Panc1 (cell line): ENCODE data around the gene AANAT. TPM values are rescaled to one million over a fixed set of nuclear protein-coding genes. Genes with fewer than 3 reads are reported as not detected.

Experiments
- ATAC-seq: fragments of 200-7000 bp; cut with Tn5 transposase; 2 replicates; pipeline ENCODE4 v1.9.1; 2020; ENCODE audit warnings: mild to moderate bottlenecking, moderate library complexity
- BruUV-seq: library from RNA; stranded (reverse); fragments of 400-500 nt; replicated peaks from 2 replicates; lab custom pipeline; 2021; lab: Mats Ljungman, UMichigan
- CTCF ChIA-PET: fragments of 300-600 bp; sonication (Branson Sonifier 250); formaldehyde crosslinking; loops from one replicate; lab custom pipeline; 2022; ENCODE audit warnings: antibody characterized with exemption; lab: Charles Lee
- POLR2A ChIA-PET: fragments of 300-600 bp; sonication (Branson Sonifier 250); formaldehyde crosslinking; loops from one replicate; lab custom pipeline; 2022; ENCODE audit warnings: antibody characterized with exemption; lab: Charles Lee
- DNase-seq: peaks from one replicate; pipeline ENCODE4 v3.0.0-alpha.2; 2010; ENCODE audit warnings: low read depth, low spot score
- H3K27ac ChIP-seq: 2 replicates; pipeline ENCODE4 v1.5.1; 2011; ENCODE audit warnings: mild to moderate bottlenecking, low read length, inconsistent platforms
- H3K27me3 ChIP-seq: fragments of 200-500 bp; sonication (Bioruptor generic); 2 replicates; pipeline ENCODE4 v1.6.0; 2014; ENCODE audit warnings: low read length, inconsistent platforms; ENCODE audit not compliant: control insufficient read depth, insufficient read depth
- H3K36me3 ChIP-seq: fragments of 200-500 bp; sonication (Bioruptor generic); 2 replicates; pipeline ENCODE4 v1.5.1; 2014; ENCODE audit warnings: inconsistent platforms, mild to moderate bottlenecking, low read length, moderate library complexity; ENCODE audit not compliant: control insufficient read depth, insufficient read depth
- H3K4me1 ChIP-seq: 2 replicates; pipeline ENCODE4 v1.5.1; 2011; ENCODE audit warnings: inconsistent platforms, mild to moderate bottlenecking, low read length, moderate library complexity; ENCODE audit not compliant: control insufficient read depth, insufficient read depth
- H3K4me3 ChIP-seq, 2 experiments: 2 replicates each; pipeline ENCODE4 v1.5.1; 2011 to 2012; ENCODE audit warnings: low read depth in 2 of 2, low read length in 2 of 2, mild to moderate bottlenecking in 2 of 2, inconsistent platforms in 1 of 2, moderate library complexity in 1 of 2
- H3K9me3 ChIP-seq: fragments of 200-500 bp; sonication (Bioruptor generic); 2 replicates; pipeline ENCODE4 v1.5.1; 2014; ENCODE audit warnings: low read depth, mild to moderate bottlenecking, inconsistent platforms, low read length, moderate library complexity; ENCODE audit not compliant: control insufficient read depth, insufficient read depth
- POLR2AphosphoS5 ChIP-seq: IDR thresholded peaks from 2 replicates; pipeline ENCODE4 v1.6.1; 2012; ENCODE audit warnings: mild to moderate bottlenecking, low read depth, low read length, moderate library complexity
- SIN3A ChIP-seq: IDR thresholded peaks from 2 replicates; pipeline ENCODE4 v1.6.1; 2012; ENCODE audit warnings: low read depth, mild to moderate bottlenecking, low read length, moderate library complexity, borderline replicate concordance; ENCODE audit not compliant: insufficient read depth
- TCF7L2 ChIP-seq: IDR thresholded peaks from 2 replicates; pipeline ENCODE4 v1.6.1; 2011; ENCODE audit warnings: mild to moderate bottlenecking, low read depth, low read length, inconsistent platforms
- in situ Hi-C: cut with HindIII; loops from 2 replicates; pipeline ENCODE4 v1.10.0; 2016; ENCODE audit warnings: low sequenced_read_pairs, low pct_unique_long_range_greater_than_20kb
- intact Hi-C: fragments of 100-400 bp; cut with micrococcal nuclease; formaldehyde crosslinking; loops from one replicate; pipeline ENCODE4 v1.10.0; 2022; ENCODE audit not compliant: unreplicated experiment
- total RNA-seq: library from RNA; stranded (reverse); gene quantifications from one replicate; pipeline ENCODE4 v1.2.1, GENCODE V29; 2021; ENCODE audit not compliant: unreplicated experiment
- TF ChIP-seq, protein P1 (sequence below), 2 experiments: IDR thresholded peaks; 2 replicates each; pipeline ENCODE4 v1.6.1; 2011 to 2012; ENCODE audit warnings: low read depth in 2 of 2, control low read depth in 1 of 2, low read length in 1 of 2, mild to moderate bottlenecking in 1 of 2, moderate library complexity in 1 of 2; ENCODE audit not compliant: insufficient read depth in 1 of 2
- TF ChIP-seq, protein P2 (sequence below): fragments of 450-650 bp; IDR thresholded peaks from 2 replicates; pipeline ENCODE4 v1.5.1; 2017; ENCODE audit warnings: mild to moderate bottlenecking

The AANAT gene
- total RNA-seq, 1 experiment from 2014 or later, result not detected

DNA sequence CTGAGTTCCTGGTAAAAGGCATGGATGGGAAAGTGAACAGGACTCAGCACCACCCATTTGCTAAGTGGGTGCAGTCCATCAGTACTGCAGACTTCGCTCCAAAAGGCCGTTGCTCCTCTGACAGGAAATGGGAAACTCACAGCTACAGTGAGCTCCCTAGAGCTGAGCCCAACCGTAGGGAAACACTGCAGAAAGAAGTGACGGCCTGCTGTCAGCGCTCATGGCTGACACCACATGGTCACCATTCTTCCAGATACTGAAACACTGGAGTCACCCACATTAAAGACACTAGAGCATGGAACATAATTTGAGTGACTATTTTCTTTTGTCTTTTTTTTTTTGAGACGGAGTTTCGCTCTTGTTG is 46.4 kb upstream of the AANAT start:
- BruUV-seq, result no TSS peak
- in situ Hi-C loops, result no loop called here
- DNase-seq (no peak), ATAC-seq (no peak)
- no peak overlapping the region for H3K4me3 ChIP-seq
- no peaks in the 10 kb centered on the region for H3K9me3 ChIP-seq
- H3K27me3 ChIP-seq, result no peaks in the 10 kb centered on the region
- intact Hi-C loops, result no loop called here
- H3K4me1 ChIP-seq, result no peaks in the 10 kb centered on the region; the same call in 1 of the 2 replicates
- TF ChIP-seq SIN3A (no peak), TCF7L2 (no peak), POLR2AphosphoS5 (no peak)
- TF ChIP-seq, protein P1, sequence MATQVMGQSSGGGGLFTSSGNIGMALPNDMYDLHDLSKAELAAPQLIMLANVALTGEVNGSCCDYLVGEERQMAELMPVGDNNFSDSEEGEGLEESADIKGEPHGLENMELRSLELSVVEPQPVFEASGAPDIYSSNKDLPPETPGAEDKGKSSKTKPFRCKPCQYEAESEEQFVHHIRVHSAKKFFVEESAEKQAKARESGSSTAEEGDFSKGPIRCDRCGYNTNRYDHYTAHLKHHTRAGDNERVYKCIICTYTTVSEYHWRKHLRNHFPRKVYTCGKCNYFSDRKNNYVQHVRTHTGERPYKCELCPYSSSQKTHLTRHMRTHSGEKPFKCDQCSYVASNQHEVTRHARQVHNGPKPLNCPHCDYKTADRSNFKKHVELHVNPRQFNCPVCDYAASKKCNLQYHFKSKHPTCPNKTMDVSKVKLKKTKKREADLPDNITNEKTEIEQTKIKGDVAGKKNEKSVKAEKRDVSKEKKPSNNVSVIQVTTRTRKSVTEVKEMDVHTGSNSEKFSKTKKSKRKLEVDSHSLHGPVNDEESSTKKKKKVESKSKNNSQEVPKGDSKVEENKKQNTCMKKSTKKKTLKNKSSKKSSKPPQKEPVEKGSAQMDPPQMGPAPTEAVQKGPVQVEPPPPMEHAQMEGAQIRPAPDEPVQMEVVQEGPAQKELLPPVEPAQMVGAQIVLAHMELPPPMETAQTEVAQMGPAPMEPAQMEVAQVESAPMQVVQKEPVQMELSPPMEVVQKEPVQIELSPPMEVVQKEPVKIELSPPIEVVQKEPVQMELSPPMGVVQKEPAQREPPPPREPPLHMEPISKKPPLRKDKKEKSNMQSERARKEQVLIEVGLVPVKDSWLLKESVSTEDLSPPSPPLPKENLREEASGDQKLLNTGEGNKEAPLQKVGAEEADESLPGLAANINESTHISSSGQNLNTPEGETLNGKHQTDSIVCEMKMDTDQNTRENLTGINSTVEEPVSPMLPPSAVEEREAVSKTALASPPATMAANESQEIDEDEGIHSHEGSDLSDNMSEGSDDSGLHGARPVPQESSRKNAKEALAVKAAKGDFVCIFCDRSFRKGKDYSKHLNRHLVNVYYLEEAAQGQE (IDR thresholded peaks at IDR 0.05; ENCODE audit: insufficient read depth in 1 of 2, low read depth in 2 of 2, low read length in 1 of 2), result no peak
- TF ChIP-seq, protein P2, sequence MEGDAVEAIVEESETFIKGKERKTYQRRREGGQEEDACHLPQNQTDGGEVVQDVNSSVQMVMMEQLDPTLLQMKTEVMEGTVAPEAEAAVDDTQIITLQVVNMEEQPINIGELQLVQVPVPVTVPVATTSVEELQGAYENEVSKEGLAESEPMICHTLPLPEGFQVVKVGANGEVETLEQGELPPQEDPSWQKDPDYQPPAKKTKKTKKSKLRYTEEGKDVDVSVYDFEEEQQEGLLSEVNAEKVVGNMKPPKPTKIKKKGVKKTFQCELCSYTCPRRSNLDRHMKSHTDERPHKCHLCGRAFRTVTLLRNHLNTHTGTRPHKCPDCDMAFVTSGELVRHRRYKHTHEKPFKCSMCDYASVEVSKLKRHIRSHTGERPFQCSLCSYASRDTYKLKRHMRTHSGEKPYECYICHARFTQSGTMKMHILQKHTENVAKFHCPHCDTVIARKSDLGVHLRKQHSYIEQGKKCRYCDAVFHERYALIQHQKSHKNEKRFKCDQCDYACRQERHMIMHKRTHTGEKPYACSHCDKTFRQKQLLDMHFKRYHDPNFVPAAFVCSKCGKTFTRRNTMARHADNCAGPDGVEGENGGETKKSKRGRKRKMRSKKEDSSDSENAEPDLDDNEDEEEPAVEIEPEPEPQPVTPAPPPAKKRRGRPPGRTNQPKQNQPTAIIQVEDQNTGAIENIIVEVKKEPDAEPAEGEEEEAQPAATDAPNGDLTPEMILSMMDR, result no peak
- H3K27ac ChIP-seq, result no peak overlapping the region
- no peaks in the 10 kb centered on the region for H3K36me3 ChIP-seq
- CTCF ChIA-PET, result no interaction called here
- POLR2A ChIA-PET, result no interaction called here

DNA sequence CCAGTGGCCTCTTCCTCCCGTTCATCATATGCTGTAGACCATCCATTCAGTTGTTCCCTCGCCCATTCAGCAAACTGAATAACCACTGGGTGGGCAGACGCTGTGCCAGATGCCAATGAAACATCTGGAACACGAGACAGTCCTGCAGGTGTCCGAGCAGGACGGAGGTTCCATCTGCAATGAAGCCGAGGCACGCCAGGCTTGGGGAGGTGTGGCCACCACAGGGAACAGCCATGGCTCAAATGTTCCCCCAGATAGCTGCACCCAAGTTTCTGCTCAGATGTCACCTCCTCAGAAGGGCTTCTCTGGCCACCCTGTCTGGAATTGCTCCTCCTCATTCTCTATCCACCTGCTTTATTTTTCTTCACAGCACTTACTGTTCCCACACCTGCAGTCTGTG is 45.0 kb upstream of the AANAT start:
- H3K27ac ChIP-seq, result no peak overlapping the region
- intact Hi-C loops (no loop called here), in situ Hi-C loops (no loop called here)
- no peaks in the 10 kb centered on the region for H3K36me3 ChIP-seq
- no TSS peak for BruUV-seq
- no peaks in the 10 kb centered on the region; the same call in 1 of the 2 replicates for H3K4me1 ChIP-seq
- H3K4me3 ChIP-seq, result no peak overlapping the region
- no peak for ATAC-seq
- H3K9me3 ChIP-seq, result no peaks in the 10 kb centered on the region
- DNase-seq, result no peak
- ChIA-PET CTCF (no interaction called here), POLR2A (interaction anchor here (0.6 kb wide), 1 partner anchor 28 kb away, joined by 9 read pairs; no protein-coding TSS in a partner anchor)
- TF ChIP-seq POLR2AphosphoS5, result no peak
- no peak for TF ChIP-seq SIN3A
- TF ChIP-seq, protein P1 (IDR thresholded peaks at IDR 0.05; ENCODE audit: insufficient read depth in 1 of 2, low read depth in 2 of 2, low read length in 1 of 2), result no peak
- TF ChIP-seq, protein P2, result no peak
- no peak for TF ChIP-seq TCF7L2
- no peaks in the 10 kb centered on the region for H3K27me3 ChIP-seq
